ENCODE results near the gene BRD7. TPM values are rescaled to one million over a fixed set of nuclear protein-coding genes. Genes with fewer than 3 reads are reported as not detected.

The BRD7 gene
- total and polyA plus RNA-seq, 7 donors = 34.2 to 56.4 (median 52.0) TPM

GRCh38 chr16:50386139-50386538 is 17.4 kb upstream of the BRD7 start:
- intact Hi-C loops (cut with DNase I) = no loop called here
- Histone ChIP-seq H3K27me3 (no peaks in the 10 kb centered on the region), H3K9me3 (no peaks in the 10 kb centered on the region), H3K4me3 (no peak overlapping the region), H3K36me3 (no peaks in the 10 kb centered on the region), H3K27ac (no peak overlapping the region), H3K4me1 (no peaks in the 10 kb centered on the region)
- TF ChIP-seq CTCF (IDR thresholded peaks at IDR 0.05) = no peak
- no peak for TF ChIP-seq POLR2AphosphoS5 (IDR thresholded peaks at IDR 0.05)
- TF ChIP-seq EP300 (IDR thresholded peaks at IDR 0.05) = no peak
- no peak for TF ChIP-seq POLR2A (IDR thresholded peaks at IDR 0.05)
- WGBS, 2 donors = 83 to 92% methylated on average over 5 of the region's 5 CpGs
- no peak for DNase-seq

- TF ChIP-seq POLR2AphosphoS5 (IDR thresholded peaks at IDR 0.05) (no peak), EP300 (IDR thresholded peaks at IDR 0.05) (no peak), POLR2A (IDR thresholded peaks at IDR 0.05) (no peak), CTCF (IDR thresholded peaks at IDR 0.05) (no peak)
- intact Hi-C loops (cut with DNase I) = loop anchor here (5.0 kb wide), 1 partner anchor 83 kb away; no protein-coding TSS in a partner anchor
- Histone ChIP-seq H3K4me1 (no peaks in the 10 kb centered on the region), H3K36me3 (no peaks in the 10 kb centered on the region), H3K27ac (no peak overlapping the region), H3K4me3 (no peak overlapping the region), H3K9me3 (no peaks in the 10 kb centered on the region), H3K27me3 (no peaks in the 10 kb centered on the region)
- WGBS, 2 donors = 78 to 80% methylated on average over 7 of the region's 7 CpGs
- no peak for DNase-seq
These were observed 15.8 kb upstream of the BRD7 start for GRCh38 chr16:50384500-50385135.

GRCh38 chr16:50381679-50382440 is 13.1 kb upstream of the BRD7 start:
- intact Hi-C loops (cut with DNase I) = loop anchor here (5.0 kb wide), 1 partner anchor 85 kb away; no protein-coding TSS in a partner anchor
- no peak for DNase-seq
- H3K4me3 ChIP-seq = no peak overlapping the region
- no peaks in the 10 kb centered on the region for H3K36me3 ChIP-seq
- no peak overlapping the region for H3K27ac ChIP-seq
- H3K9me3 ChIP-seq = no peaks in the 10 kb centered on the region
- H3K27me3 ChIP-seq = no peaks in the 10 kb centered on the region
- WGBS, 2 donors = 73 to 77% methylated on average over 8 of the region's 8 CpGs
- no peak for TF ChIP-seq EP300 (IDR thresholded peaks at IDR 0.05)
- no peak for TF ChIP-seq CTCF (IDR thresholded peaks at IDR 0.05)
- no peak for TF ChIP-seq POLR2A (IDR thresholded peaks at IDR 0.05)
- no peak for TF ChIP-seq POLR2AphosphoS5 (IDR thresholded peaks at IDR 0.05)
- no peaks in the 10 kb centered on the region for H3K4me1 ChIP-seq

- intact Hi-C loops (cut with DNase I) = no loop called here
- no peak overlapping the region for H3K27ac ChIP-seq
- no peak for DNase-seq
These were observed 9.6 kb upstream of the BRD7 start for GRCh38 chr16:50378417-50378816.

More at GRCh38 chr16:50378417-50378816, 9.6 kb upstream of the BRD7 start:
- Histone ChIP-seq H3K4me1 (peaks cover 0 to 5% (median 2%) of the 10 kb centered on the region in 4 donors), H3K36me3 (no peaks in the 10 kb centered on the region), H3K27me3 (no peaks in the 10 kb centered on the region), H3K4me3 (no peak overlapping the region), H3K9me3 (no peaks in the 10 kb centered on the region)
- no peak for TF ChIP-seq POLR2A (IDR thresholded peaks at IDR 0.05)
- no peak for TF ChIP-seq CTCF (IDR thresholded peaks at IDR 0.05)
- no peak for TF ChIP-seq EP300 (IDR thresholded peaks at IDR 0.05)
- no peak for TF ChIP-seq POLR2AphosphoS5 (IDR thresholded peaks at IDR 0.05)

Data from sigmoid colon (tissue), 7 donors.